HG03439 (cell line): ENCODE measurements around the gene PFN1.
"Not testable (repeated sequence)": the region's sequence is repeated elsewhere in the genome, so short reads cannot be mapped to it uniquely, and the experiment has no call there.

Experiments
- ATAC-seq: cut with Tn5 transposase; IDR thresholded peaks from one replicate; pipeline ENCODE4 v1.9.1; 2021; ENCODE audit warnings: mild to moderate bottlenecking, moderate library complexity; ENCODE audit not compliant: unreplicated experiment

PFN1 gene

DNA sequence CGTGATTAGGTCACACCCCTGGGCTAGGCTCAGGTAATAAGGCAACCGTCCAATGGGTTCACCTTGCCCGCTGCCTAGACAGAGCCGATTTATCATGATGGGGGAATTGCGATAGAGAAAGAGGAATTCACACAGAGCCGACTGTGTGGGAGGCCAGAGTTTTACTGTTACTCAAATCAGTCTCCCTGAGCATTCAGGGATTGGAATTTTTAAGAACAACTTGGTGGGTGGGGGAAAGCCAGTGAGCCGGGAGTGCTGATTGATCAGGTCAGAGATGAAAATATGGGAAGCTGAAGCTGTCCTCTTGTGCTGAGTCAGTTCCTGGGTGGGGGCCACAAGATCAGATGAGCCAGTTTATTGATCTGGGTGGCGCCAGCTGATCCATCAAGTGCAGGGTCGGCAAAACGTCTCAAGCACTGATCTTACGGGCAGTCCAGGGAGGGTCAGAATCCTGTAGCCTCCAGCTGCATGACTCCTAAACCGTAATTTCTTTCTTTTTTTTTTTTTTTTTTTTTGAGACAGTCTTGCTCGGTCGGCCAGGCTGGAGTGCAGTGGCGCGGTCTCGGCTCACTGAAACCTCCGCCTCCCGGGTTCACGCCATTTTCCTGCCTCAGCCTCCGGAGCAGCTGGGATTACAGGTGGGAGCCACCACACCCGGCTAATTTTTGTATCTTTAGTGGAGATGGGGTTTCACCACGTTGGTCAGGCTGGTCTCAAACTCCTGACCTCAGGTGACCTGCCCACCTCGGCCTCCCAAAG is 21.6 kb downstream of the PFN1 start:
- not testable (repeated sequence) for ATAC-seq

DNA sequence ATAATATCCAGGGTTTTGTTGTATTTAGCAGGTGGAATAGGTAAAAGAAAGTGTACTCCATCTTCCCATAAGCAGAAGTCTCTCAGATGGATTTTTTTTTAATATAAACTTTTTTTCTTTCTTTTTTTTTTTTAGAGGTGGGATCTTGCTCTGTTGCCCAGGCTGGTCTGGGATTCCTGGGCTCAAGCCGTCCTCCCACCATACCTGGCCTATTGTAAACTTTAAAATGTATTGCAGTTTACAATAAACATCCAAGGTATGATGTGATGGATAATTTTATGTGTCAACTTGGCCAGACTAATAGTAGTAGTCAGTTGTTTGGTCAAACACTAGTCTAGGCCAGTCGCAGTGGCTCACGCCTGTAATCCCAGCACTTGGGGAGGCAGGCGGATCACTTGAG is 27.0 kb downstream of the PFN1 start:
- no peak for ATAC-seq

DNA sequence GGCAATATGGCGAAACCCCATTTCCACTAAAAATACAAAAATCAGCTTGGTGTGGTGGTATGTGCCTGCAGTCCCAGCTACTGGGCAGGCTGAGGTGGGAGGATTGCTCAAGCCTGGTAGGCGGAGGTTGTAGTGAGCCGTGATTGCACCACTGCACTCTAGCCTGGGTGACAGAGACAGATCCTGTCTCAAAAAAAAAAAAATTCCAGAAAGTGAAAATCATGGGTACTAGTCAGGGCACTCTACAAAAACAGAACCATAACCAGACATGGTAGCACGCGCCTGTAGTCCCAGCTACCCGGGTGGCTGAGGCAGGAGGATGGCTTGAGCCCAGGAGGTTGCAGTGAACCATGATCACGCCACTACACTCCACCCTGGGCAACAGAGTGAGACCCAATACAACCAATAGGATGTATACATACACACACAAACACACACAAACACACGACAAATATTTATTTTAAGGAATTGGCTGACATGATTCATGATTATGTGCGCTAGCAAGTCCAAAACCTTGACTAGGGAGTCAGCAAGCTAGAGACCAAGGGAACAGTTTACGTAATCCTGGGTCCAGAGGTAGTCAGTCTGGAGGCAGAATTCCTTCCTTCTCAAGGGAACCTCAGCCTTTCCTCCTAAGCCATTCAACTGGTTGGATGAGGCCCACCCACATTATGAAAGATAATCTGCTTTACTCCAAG is 27.8 kb downstream of the PFN1 start:
- no peak for ATAC-seq

DNA sequence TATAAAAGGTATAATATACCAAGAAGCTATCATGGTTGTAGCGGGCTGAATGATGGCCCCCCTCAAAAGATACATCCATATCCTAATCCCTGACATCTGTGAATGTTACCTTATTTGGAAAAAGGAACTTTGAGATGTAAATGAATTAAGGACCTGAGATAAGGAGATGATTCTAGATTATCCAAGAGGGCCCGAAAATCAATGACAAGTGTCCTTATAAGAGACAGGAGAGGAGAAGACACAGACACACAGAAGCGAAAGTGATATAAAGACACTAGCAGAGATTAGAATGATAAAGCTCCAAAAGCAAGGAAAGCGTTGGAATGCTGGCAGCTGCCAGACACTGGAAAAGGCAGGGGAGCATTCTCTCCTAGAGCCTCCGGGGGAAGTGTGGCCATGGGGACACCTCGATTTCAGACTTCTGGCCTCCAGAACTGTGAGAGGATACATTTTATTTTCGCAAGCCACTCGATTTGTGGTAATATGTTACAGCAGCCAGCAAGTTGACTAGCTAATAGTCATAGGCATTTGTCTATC is 28.8 kb downstream of the PFN1 start:
- ATAC-seq: no peak

DNA sequence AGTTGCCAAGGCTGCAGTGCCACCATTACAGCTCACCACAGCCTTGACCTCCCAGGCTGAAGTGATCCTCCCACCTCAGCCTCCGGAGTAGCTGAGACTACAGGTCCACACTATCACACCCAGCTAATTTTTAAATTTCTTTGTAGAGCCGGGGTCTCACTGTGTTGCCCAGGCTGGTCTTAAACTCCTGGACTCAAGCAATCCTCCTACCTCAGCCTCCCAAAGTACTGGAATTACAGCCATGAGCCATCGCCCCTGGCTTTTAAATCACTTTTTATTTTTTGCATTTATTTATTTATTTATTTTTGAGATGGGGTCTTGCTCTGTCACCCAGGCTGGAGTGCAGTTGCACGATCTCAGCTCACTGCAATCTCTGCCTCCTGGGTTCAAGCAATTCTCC is 33.8 kb downstream of the PFN1 start:
- ATAC-seq: not testable (repeated sequence)

DNA sequence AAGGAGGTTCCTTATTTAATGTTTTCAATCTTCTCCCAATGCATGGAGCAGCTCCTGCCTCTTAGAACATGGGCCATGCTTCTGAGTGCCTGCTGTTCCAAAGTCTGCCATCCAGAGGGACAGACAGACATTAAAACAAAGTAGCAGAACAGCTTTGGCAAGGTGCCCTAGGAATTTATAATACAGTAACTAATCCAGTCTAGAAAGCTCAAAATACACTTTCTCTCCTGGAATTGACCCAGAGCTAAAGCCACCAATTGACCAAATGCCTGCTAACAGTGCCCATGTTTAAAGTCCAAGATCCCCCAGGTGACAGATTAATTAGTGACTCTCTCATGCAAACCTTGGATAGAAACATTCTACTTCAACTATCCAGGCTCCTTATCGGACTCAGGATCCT is 34.3 kb downstream of the PFN1 start:
- ATAC-seq: no peak

DNA sequence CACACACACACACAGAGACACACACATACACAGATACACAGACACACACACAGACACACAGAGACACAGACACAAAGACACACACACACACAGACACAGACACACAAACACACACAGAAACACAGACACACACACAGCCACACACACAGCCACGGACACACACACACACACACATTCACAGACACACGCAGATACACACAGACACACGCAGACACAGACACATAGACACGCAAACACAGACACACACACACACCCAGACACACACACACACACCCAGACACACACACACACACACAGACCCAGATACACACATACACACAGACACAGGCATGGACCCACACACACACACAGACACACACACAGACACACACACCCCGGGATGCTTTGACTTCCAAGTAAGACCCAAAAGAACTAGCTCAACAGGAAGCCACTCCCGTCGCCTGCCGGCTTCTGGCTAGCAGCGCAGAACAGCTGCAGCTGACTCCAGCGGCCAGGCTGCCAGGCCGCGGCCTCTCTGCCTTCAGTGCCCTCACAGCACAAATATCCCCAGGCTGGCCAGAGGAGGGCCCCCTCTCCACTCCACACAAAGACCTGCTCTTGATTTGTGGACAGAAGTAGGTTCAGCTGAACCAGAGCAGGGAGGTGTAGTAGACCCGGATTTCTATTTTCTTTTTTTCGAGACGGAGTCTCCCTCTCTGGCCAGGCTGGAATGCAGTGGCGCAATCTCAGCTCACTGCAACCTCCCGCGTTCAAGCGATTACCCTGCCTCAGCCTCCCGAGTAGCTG is 39.4 kb downstream of the PFN1 start:
- peak; percentile 54 for ATAC-seq

DNA sequence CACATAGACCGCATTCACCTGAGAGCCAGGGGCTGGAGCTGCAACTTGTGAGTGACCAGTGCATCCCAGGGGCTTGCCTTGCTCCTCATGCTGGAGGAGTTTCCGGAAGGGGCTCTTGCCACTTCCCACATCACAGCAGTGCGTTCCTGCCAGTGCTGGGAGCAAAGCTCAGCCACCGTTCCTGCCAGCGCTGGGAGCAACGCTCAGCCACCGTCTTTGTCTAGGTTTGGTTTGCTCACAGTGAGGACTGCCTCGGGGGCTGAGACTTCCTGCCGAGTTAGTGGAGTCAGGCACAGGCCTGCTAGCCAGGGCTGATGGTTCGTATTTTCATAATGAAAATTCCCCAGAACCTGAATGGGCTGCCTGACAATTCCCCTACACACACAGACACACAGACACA is 40.0 kb downstream of the PFN1 start:
- no peak for ATAC-seq

DNA sequence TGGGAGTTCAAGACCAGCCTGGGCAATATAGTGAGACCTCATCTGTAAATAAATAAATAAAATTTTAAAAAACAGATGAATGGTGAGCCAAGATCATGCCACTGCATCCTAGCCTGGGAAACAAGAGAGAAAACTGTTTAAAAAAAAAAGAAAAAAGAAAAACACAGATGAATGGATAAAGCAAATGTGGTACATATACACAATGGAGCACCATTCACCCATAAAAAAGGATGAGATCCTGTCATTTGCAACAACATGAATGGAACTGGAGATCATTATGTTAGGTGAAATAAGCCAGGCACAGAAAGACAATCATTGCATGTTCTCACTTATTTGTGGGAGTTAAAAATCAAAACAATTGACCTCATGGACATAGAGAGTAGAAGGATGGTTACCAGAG is 41.7 kb downstream of the PFN1 start:
- ATAC-seq: not testable (repeated sequence)

DNA sequence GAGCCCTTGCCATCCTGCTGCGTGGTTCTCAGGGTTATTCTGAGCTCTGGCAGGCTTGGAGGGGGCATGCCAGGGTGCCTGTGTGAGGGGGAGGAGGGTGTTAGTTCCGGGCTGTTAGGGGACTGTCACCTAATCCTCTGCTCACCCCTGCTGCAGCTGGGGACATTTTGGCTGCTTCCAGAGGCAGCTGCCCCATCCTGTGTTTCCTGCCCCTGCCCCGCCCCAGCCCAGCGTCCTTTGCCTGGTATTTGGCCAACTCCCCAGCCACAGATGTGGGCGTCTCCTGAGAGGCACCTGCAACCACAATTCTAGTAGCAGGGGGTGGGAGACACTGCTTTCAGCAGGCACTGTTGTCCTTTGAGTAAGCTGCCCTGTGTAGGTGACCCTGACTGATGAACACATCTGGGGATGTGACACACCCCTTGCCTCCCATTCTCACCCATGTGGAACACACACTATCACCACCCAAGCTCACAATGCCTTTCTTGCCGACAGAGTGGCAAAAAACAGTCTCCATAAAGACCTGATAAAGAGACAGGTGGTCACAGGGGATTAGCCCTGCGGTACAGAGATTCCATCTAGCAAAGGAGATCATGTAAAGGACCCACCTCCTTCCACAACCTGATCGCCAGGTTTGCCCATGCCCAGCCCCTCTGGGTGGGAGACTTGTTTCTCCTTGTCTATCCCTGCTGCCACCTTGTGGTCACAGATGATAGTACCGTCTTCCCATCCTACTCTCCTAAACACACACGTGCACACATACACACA is 45.1 kb downstream of the PFN1 start, which contains the start of gene CHRNE:
CHRNE (minus strand) TSS at position 48 of the 768 bp plus-strand sequence; CDS start at position 13, 35 bp downstream.
- ATAC-seq: no peak

DNA sequence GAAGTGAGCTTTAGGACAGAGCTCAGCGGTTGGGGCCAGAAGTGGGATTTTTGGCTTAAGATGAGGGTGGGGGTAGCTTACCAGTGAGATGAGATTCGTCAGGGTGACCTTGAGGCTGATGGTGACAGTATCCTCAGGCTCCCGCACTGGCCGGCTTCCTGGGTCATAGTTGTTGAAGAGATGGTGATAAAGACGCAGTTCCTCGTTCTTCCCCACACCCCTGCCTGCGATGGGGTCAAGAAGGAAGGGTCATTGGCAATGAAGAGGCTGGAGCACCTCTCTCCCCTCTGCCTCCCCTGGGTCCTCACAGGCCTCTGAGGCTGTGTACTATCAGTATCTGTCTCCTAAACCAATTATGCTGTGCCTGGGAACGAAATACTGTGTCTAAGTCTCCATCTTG is 45.8 kb downstream of the PFN1 start:
- no peak for ATAC-seq

DNA sequence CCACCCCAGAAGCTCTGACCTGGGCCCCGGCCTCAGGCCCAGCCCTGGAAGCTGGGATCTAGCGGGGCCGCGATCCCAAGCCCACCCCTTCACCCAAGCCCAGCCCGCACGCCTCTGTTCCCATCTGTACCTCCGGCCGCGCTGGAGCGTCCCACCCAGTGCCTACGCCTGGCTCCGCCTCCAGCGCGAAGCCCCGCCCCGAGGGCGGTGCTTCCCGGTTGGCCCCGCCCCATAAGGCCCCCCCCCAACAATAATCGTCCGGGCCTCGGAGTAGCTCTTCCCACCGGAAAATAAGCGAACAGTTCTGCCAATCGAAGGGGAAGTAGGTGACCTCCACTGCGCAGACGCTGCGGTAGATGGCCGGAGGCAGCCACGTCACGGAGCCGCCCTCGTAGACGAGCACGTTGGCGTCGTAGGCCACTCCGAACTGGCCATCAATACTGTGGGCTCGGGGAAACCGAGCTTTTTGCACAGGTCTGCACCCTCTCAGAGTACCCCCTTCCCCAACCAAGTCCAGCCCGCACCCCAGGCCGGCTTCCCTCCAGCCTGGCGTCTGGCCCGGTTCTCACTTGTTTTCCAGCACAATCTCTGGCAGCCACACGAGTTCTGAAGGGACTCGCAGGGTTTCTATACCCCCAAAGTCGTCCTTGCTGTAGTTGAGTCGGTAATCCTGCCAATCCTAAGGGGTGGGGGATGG is 46.5 kb downstream of the PFN1 start:
- ATAC-seq: no peak

DNA sequence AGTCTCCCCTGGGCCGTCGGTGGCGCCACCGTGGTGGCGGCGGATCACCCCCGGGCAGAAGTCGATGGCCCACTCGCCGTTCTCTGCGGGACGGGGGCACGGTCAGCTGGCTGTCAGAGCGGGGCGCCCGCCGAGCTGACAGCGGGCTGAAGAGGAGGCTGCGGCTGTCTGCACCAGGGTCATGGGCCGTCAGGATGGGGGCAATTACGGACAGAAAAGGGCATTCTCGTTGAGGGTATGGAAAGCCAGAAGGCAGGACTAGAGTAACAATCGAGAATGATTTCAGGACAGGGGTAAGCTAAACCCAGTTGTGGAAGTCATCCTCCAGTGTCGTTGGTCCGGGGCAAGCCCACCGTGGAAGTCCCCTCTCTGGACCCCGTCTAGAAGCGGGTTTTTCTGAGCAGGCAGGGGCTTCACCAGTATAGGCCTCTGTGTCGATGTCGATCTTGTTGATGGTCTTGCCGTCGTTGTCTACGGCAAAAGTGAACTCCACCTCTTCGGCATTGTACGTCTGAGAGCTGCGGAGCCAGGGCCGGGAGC is 47.2 kb downstream of the PFN1 start:
- ATAC-seq: no peak

DNA sequence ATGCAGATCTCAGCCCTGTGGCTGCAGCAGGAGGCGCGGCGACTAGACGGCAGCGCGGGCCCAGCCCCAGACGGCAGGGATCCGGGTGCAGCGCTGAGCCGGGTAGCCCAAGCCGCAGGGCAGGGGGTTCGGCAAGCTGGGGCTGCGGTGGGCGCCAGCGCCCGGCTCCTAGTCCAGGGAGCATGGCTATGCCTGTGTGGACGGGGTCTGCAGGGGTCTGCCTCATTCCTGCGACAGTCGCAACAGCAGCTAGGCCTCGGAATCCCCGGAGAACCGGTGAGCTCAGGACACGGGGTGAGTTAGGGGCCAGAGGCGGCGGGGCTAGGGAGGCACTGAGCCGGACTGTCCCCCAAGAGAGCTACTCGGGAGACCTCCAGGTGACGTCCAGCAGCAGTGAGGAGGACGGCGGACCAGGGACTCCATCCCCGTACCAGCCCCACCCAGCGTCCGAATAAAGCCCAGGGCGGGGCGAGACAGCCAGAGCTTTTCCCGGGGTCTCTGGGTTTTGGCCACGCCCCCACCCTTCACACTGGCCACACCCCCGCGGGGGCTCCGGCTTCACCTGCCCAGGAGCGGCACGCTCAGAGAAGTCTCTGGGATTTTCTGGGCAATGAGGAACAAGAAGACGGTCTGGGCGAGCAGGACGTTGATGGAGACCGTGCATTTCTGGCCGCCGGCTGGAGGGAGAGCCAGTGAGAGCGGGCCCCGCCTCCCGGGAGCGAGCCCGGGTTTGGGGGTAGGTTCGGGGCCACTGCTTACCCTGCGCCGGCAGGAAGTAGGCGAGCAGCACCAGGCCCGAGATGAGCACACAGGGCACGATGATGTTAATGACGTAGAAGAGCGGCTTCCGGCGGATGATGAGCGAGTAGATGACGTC is 47.9 kb downstream of the PFN1 start:
- ATAC-seq: no peak

DNA sequence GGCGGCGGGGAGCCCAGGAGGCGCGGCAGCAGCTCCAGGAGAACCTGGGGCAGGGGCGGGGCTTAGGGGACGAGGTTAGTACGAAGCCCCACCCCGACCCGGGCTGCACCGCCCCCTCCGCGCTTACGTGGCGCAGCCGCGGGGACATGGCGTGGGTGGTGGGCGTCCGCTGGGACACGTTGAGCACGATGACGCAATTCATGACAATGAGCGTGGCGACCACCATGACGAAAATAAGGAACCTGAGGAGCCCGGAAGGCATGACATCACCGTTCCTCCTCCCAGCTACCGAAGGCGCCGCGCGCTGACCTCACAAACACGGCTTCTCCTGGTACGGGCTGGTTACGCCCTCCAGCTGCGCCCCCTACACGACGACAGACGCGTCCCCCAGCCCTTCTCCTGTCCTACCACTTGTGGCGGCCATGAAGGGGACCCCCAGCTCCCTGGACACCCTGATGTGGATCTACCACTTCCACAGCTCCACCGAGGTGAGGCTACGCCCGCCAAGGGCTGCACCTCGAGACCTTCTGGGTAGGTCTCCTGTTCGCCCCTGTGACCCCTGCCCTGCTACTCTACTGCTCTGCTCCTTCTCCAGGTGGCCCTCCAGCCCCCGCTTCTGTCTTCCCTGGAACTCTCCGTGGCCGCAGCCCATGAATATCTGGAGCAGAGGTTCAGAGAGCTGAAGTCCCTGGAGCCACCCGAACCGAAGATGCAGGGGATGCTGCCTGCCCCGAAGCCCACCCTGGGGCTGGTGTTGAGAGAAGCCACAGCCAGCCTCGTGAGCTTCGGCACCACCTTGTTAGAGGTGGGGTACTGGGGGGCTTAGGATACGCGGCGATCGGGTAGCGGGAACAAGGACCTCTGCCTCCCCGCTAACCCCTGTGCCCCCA is 48.7 kb downstream of the PFN1 start, which contains the start of gene C17orf107:
C17orf107 (plus strand) TSS at position 196 of the 890 bp plus-strand sequence; CDS start at position 423, 227 bp downstream.
- ATAC-seq: no peak

DNA sequence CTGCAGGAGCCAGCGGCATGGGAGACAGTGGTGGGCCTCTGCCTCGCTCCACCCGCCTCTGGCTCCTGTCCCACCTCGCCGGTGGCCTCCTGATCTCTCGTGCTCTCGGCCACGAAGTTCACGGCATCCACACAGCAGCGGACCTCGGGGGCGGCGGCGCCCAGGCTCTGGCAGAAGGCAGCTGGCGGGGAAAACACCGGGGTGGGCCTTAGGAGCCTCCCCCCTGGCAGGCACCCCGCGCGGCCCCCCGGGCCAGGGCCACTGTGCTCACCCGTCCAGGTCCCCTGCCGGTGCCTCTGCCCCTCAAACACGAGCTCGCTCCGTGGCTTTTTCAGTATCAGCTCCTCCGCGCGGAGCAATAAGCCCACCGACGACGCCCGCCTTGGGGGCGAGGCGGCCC is 49.4 kb downstream of the PFN1 start:
- no peak for ATAC-seq

DNA sequence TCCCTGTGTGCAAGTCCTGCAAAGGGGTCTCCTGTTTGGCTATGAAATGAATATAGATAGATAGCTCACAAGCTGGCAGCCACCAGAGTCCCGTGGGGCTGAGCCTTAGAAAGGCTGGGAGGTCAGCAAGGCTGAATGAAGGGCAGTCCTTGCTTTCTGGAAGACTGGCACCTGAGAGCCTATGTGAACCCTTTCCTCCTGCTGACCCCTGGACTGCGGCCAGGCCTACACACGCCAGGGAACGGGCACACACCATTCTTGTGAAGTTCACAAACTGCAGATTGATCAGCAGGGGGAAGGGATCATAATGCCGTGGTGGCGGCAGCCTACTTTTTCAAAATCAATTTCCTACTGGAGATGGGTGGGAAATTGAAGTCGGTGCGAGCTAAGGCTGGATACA is 50.0 kb downstream of the PFN1 start:
- ATAC-seq: no peak

DNA sequence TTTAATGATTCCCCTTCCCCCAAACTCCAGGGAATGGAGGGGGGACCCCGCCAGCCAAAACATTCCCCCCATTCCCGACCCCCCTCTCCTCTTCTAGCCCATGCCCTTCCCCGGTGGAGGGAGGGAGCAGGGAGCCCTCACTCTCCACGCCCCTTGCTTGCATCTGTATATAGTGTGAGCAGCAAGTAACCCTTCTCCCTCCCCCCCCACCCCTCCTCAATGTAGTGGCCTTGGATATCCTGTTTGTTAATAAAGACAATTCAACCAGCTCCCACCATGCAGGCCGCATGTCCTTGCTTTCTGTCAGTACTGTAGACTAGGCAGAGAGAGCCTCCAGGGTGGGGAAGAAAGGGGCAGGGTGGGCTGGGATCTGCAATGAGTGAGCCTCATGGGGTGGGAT is 50.5 kb downstream of the PFN1 start:
- ATAC-seq: no peak
